DMS114 treated with DMSO at 0.1 percent for 48 hours (cell line): ENCODE data around the gene ARHGAP15.

ENCODE experiments used
- DNase-seq: peaks from one replicate; lab custom pipeline; 2025; ENCODE audit not compliant: unreplicated experiment; lab: John Stamatoyannopoulos, UW

Gene ARHGAP15

GRCh38 chr2:143334837-143335236, 205.6 kb downstream of the ARHGAP15 start:
- no peak for DNase-seq

- no peak for DNase-seq
These were observed 207.5 kb downstream of the ARHGAP15 start for GRCh38 chr2:143336719-143337210.

- DNase-seq: no peak
These were observed 212.3 kb downstream of the ARHGAP15 start for GRCh38 chr2:143341478-143341877.

GRCh38 chr2:143344780-143345179, 215.6 kb downstream of the ARHGAP15 start:
- no peak for DNase-seq

GRCh38 chr2:143345887-143346787, 216.9 kb downstream of the ARHGAP15 start:
- no peak for DNase-seq

GRCh38 chr2:143347271-143347695, 218.1 kb downstream of the ARHGAP15 start:
- DNase-seq: no peak

GRCh38 chr2:143347901-143348414, 218.7 kb downstream of the ARHGAP15 start:
- no peak for DNase-seq

- no peak for DNase-seq
These were observed 225.0 kb downstream of the ARHGAP15 start for GRCh38 chr2:143354050-143354750.

- DNase-seq: no peak
These were observed 226.7 kb downstream of the ARHGAP15 start for GRCh38 chr2:143355870-143356269.

GRCh38 chr2:143356336-143356735, 227.1 kb downstream of the ARHGAP15 start:
- no peak for DNase-seq

- no peak for DNase-seq
These were observed 227.7 kb downstream of the ARHGAP15 start for GRCh38 chr2:143356736-143357446.

- no peak for DNase-seq
These were observed 228.7 kb downstream of the ARHGAP15 start for GRCh38 chr2:143357966-143358365.

GRCh38 chr2:143361346-143361745, 232.1 kb downstream of the ARHGAP15 start:
- no peak for DNase-seq

GRCh38 chr2:143371616-143372015, 242.4 kb downstream of the ARHGAP15 start:
- no peak for DNase-seq

GRCh38 chr2:143375384-143375880, 246.2 kb downstream of the ARHGAP15 start:
- DNase-seq: no peak

- no peak for DNase-seq
These were observed 249.8 kb downstream of the ARHGAP15 start for GRCh38 chr2:143378996-143379395.

- DNase-seq: no peak
These were observed 250.7 kb downstream of the ARHGAP15 start for GRCh38 chr2:143379955-143380354.

- DNase-seq: no peak
These were observed 253.4 kb downstream of the ARHGAP15 start for GRCh38 chr2:143382573-143382972.

GRCh38 chr2:143383016-143383415, 253.8 kb downstream of the ARHGAP15 start:
- no peak for DNase-seq

GRCh38 chr2:143384111-143384510, 254.9 kb downstream of the ARHGAP15 start:
- no peak for DNase-seq

- no peak for DNase-seq
These were observed 261.0 kb downstream of the ARHGAP15 start for GRCh38 chr2:143390171-143390570.
